GM10266 (cell line): Measurements from ENCODE around the gene ITGA5.

Experiments
- DNase-seq: peaks from one replicate; pipeline ENCODE4 v3.0.0; 2012; ENCODE audit errors: extremely low spot score
- CTCF ChIP-seq: IDR thresholded peaks from 2 replicates; pipeline ENCODE4 v1.5.1; 2012; ENCODE audit warnings: mild to moderate bottlenecking, low read depth; ENCODE audit not compliant: control insufficient read depth, insufficient read depth; ENCODE audit errors: missing control alignments

Gene ITGA5

GRCh38 chr12:54383041-54383609 lies 35.9 kb downstream of the ITGA5 start:
- no peak for DNase-seq
- no peak for TF ChIP-seq CTCF

GRCh38 chr12:54381136-54381535 lies 37.9 kb downstream of the ITGA5 start:
- no peak for DNase-seq
- no peak for TF ChIP-seq CTCF

- DNase-seq: peak; percentile 95
- TF ChIP-seq CTCF: peak; percentile 100
Measured at GRCh38 chr12:54379398-54380201, 39.5 kb downstream of the ITGA5 start.

GRCh38 chr12:54378796-54379397 lies 40.2 kb downstream of the ITGA5 start:
- no peak for TF ChIP-seq CTCF
- no peak for DNase-seq

- DNase-seq: no peak
- TF ChIP-seq CTCF: no peak
Measured at GRCh38 chr12:54377797-54378515, 41.1 kb downstream of the ITGA5 start.

- DNase-seq: no peak
- no peak for TF ChIP-seq CTCF
Measured at GRCh38 chr12:54377007-54377406, 42.1 kb downstream of the ITGA5 start.
